ENCODE measurements around the gene EPHB1.

Gene EPHB1

DNA sequence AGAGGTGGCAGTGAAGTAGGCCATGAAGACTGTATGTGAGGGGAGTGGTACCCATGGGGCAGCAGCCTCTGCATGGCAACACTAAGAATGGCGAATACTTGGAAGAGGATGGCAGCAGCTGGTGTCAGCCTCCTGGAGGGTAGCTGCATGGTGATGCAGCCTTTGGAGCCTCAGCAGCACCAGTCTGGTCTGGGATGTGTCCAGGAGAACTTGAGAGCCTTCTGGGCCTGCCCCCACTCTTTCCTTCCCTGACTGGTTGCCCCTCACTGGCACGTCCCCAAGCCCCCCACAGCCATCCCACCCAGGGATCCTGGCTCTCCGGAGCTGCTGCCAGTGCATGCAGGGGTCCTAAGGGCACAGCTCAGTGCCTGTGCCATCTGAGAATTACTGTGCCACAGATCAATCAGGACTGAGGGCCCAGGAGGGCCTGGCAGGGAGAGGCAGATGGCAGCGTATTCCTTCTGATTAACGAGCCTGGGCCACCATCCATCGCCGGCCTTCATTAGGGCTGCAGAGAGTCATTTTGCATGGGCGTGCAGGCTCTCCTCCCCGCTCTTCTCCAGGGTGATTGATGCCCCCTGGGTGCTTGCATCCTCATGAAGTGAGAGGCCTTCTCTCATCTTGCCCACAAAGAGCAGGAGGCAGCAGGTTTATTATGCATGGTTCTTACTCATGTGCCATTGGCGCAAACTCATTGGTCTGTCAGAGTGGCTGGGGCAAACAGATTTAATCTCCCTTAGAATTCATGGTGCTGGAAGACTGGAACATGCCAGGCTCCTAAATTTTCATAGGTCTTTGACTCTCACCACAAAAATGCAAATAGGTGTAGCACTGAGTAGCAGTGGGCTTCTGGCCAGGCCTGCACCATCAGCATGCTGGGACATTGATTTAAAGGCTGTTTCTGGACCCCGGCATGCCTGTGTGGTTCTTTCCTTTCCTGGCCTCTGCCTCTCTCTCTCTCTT, 116.8 kb downstream of the EPHB1 start:
- no peak for DNase-seq (ENCODE audit: low read depth, low spot score)

DNA sequence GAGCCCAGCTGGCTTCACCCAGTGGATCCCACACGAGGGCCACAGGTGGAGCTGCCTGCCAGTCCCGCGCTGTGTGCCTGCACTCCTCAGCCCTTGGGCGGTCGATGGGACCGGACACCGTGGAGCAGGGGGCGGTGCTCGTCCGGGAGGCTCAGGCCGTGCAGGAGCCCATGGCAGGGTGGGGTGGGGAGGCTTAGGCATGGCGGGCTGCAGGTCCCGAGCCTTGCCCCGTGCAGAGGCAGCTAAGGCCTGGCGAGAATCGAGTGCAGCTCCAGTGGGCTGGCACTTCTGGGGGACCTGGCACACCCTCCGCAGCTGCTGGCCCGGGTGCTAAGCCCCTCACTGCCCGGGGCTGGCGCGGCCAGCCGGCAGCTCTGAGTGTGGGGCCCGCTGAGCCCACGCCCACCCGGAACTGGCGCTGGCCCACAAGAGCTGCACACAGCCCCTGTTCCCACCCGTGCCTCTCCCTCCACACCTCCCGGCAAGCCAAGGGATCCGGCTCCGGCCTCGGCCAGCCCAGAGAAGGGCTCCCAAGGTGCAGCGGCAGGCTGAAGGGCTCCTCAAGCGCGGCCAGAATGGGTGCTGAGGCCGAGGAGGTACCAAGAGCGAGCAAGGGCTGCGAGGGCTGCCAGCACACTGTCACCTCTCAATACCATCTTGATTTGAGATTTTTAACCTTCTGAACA, 121.4 kb downstream of the EPHB1 start:
- DNase-seq (ENCODE audit: low read depth, low spot score) = no peak

DNA sequence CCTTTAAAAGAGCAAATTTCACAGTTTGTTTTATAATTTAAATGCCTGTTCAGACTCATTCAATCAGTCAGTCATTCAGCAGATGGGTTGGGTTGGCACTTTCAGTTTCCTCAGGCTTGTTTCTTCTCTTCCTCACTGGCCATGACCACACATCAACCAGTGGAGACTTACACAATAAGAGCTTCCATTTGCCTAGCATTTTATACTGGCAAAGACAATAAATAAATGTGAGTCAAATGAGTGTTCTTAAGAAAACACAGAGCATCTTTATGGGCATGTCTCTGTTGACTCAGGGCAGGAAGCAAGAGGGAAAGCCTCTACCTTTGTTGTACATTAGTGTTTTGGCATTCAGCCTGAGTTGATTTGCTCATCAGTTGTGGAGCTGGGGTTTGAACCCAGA, 122.6 kb downstream of the EPHB1 start:
- DNase-seq (ENCODE audit: low read depth, low spot score) = no peak

DNA sequence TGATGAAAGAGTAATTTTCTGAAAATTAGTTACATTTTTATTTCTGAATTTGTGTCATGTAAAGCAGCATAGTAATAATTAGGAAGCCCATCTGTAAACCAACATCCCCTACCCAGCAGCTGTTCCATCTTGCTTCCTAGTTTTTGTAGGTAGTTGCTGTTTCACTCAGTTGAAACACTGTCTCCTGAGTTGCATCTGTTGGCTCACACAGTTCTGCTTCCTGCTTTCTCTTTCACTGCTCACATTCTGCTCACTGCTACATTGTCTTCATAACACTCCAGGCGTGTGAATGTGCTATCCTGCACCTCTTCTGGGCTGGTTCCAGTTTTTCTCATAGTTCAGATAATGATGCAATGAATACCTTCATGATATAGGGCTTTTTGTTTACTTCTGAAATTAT, 123.4 kb downstream of the EPHB1 start:
- DNase-seq (ENCODE audit: low read depth, low spot score) = no peak

DNA sequence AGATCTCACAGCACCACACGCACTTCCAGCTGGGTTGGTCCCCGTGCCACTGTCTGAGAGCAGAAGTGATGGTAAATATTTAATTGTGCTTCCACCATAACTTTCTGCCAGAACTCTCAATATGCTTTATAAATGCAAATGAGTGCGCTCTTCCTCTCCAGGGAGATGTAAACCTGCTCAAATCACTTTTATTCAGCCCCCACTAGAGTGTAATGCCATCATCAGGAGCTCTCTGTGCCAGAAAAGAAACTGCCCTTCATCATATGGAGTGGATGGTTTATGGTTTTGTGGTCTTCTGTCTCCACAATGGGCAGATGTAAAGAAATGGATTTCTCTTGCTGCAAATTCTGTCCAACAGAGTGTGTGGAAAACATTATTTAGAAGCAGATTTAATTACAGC, 127.0 kb downstream of the EPHB1 start:
- no peak for DNase-seq (ENCODE audit: low read depth, low spot score)

DNA sequence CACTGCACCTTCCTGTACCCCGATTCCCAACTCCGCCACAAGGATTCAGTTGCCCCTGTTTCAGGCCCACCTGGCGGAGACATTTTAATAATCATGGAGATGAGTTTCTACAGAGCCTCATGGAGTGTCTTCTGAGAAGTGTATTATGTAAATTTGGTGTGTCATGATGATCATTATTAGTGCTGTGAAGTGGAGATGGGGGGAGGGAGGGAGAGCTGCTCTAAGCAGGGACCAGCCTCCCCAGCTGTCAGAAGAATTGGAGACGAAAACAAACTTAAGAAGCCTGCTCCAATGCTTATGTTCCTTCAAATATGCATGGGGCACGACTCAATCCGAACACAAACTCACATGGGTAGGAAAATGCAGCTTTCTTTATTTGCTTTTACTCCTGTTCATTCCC, 127.8 kb downstream of the EPHB1 start:
- DNase-seq (ENCODE audit: low read depth, low spot score) = no peak

DNA sequence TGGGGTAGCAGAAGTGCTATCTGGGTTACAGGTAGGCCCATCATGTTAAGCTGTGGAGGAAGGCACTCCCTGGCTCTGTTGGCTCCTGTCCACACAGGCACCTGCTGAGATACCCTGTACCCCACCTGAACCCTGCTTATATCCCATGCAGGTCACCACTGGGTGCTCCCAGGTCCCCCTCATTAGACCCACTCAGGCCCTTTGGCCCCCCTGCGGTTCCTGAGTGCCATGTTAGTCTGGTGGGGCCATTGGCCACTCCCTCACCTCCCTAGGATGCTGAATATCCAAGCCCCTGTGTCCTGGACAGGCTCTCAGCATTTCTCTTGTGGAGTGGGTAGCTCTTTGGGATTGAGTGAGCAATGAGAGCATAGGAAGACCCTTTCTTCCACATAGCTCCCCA, 128.2 kb downstream of the EPHB1 start:
- no peak for DNase-seq (ENCODE audit: low read depth, low spot score)

DNA sequence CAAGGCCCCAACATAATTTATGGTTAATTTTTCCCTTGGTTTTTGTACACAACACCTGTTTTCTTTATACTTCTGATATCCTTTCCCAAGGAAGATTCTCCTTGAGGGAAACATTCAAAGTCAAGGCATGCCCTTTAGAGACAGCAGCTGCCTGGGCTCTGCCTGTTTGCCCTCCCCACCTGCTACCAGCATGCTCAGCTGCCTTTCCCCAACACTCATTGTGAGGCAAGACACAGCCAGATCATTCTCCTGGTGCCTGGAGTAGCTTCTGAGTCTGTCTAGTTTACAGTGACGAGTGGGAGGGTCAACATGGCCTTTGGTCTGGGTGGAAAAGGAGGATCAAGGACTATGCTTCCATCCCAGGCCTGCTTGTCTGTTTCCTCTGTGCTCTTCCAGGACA, 132.5 kb downstream of the EPHB1 start:
- no peak for DNase-seq (ENCODE audit: low read depth, low spot score)

DNA sequence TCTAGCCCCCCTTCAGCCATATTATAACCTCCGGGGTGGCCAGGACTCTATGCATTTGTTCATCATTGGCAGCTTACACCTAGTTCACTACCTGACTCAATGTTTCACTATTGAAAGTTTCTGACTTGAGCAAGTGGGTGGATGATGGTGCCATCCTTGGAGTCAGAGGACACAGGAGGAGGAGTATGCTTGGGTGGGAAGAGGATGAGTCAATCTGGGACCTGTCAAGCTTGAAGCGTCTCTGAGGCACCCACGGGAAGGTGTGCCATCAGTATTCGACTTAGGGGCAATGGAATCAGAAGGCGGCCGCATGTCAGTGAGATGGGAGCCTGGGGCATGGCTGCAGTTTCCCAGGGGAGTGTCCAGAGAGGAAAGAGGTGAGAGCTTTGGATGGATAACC, 133.3 kb downstream of the EPHB1 start:
- DNase-seq (ENCODE audit: low read depth, low spot score) = no peak

DNA sequence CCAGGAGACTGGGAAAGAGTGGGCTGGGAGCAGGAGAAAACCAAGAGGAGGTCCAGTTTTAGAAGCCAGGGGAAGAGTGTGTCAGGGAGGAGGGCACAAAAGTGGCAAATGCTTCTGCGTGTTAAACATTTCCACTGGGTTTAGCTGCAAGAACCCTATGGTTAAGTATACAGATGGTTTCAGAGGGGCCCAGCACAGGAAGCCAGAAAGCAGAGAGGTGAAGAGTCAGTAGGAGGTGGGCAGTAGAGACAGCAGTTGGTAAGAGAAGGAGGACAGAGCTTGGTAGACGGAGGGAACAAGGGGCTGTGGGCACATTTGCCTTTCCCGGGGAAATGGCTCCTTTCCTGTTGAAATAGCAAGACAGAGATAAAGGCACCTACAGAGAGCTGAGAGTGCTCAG, 133.8 kb downstream of the EPHB1 start:
- no peak for DNase-seq (ENCODE audit: low read depth, low spot score)

DNA sequence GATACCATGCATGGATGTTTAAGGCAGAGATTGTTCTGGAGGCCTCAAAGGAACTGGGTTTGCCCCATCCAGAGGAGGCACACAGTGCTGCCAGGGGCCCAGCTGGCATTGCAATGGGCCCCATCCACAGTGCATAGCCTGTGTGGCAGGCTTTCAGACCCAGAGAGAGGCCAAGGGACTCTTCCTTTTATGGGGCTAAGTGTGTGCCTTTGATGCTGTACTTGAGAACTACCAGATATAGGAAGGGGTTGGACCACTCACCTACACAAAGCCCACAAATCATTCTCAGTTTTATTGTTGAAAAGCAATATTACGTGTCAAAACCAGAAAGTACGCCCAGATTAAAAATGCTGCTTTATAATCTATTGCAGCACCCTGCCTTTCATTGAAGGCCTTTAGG, 134.9 kb downstream of the EPHB1 start:
- no peak for DNase-seq (ENCODE audit: low read depth, low spot score)

DNA sequence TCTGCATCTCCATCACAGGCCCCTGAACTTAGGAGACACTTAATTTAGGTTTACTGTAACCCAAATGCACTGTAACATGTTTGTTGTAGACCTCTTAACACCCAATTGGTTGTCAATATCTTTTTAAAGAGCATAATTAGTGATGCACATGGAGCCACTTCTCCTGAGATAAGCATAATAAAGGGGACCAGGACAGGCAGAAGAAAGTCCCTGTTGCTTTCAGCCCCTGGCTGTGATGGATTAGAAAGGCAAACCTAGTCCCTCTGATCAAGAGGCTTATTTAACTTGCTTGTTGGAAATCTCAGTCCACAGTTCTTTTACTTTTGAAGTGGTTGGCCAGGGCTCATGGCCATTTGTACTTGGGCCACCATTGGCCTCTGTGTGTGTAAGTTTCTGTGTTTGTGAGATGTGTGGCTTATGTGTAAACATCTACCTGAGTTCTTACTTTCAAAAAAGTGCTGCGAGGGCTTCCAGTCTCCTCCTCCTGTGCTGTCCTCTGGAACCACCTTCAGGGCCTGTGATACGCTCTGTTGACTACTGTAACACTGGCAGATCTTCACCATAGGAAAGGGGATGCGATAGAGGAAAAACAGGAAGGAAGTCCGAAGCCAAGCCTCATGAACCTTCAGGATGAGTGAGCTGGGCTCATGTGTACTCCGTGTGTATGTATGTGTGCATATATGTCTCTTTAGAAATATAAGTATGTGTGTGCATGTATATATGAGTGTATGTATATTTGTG, 136.2 kb downstream of the EPHB1 start:
- DNase-seq (ENCODE audit: low read depth, low spot score) = no peak

DNA sequence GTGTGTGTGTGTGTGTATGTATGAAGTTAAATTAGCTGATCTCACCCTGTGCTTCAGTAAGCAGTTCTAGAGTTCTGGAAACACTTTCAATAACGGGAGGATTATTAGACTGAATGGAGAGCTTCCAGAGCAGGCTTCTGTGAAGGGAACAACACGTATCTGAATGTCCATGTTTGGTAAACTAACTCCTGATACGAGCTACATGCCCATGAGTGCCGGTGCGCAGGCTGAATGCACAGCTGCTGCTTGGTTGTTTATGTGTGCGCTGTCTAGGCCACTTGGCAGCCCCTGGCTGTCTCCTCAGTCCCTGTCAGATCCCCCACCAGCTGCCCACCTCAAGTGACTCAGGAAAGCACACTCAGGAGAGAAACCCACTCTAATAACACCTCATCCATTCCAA, 137.0 kb downstream of the EPHB1 start:
- DNase-seq (ENCODE audit: low read depth, low spot score) = no peak

DNA sequence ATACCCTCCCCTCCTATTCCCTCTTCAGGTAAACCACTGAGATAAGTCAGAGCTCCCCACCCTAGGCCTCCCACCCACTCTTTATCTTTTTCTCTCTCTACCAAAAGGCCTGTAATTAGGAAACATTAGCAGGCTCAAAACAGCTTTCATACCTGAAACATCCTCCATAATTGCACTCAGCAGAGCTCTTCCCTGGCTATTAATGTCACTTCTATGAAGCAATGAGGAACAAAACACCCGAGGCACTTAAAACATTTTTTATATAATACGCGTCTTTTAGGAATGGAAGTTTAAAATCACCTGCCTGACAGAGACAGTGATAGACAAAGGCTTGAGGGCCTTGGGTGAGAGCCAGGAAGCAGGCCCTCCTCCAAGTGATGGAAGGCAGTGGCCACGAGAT, 138.9 kb downstream of the EPHB1 start:
- DNase-seq (ENCODE audit: low read depth, low spot score) = no peak

DNA sequence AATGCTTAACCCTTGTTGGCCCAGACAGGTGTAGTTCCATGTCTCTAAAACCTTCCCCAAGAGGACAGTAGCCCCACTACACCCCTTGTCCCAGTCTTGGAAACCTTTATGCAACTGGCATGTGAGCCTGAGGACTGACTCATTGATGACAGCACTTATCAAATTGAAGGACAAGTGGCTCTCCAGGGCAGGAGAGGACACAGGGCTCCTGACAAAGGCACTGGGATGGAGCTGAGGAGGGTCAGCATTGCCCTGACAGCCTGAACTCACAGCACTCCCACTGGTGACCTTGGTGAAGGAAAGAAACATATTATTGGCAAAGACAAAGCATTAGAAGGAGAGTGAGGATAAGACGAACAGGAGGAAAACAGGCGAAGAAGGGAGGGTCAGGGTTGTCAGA, 139.9 kb downstream of the EPHB1 start:
- no peak for DNase-seq (ENCODE audit: low read depth, low spot score)

DNA sequence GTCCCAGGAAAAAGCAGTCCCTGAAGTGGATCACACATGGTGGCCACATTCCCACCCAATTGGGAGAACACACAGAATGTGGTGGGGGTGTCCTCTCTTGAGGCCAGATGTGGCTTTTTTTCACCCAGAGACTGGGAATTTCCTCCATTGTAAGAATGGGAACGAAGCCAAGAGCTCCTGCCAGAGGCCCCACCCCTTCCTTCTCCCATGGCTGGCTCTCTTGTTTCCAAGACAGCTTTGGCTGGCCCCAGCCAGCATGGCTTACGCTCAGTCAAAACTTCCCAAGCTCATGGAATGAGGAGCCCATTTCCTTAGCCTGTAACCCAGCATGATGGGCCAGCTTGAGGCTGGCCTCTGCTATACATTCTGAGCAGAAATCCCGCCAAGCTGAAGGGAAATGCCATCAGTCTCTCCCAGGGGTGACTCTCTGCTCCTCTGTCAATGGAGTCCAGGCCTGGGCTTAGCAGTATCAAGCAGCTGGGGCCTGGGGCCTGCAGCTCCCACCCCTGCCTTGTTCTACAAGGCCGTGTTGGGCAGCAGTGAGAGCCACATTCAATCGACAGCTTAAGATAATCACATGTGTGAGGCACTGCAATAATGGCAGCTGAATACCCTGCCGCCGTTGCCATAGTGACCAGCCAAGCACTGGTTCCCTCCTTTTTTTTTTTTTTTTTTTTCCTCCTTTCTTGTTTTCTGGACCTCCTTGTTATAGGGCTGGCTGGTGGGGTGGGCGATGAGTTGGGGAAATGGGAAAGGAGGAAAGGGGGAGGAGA, 142.4 kb downstream of the EPHB1 start:
- DNase-seq (ENCODE audit: low read depth, low spot score) = no peak

DNA sequence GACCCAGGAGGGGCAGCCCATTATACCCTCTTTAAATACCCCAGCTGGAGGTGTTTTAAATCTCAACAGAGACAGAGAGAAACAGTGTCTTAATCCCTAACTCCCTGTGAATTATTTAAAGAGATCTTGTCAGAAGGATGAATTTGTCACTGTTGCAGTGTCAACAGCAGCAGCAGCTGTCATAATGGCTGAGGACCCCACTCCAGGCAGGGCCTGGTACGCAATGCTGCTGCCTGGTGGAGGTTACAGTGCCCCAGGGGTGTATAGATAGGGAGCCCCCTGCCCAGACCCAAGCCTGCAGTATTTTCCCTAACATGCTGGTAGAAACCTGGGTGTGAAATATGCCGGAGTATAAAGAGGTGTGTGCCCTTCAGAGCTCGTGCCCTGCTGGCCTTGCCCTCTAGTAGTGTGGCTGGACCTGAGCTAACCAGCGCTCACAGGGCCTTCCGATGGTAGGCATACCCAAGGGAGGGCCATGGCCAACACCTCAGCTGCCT, 143.0 kb downstream of the EPHB1 start:
- DNase-seq (ENCODE audit: low read depth, low spot score) = no peak

DNA sequence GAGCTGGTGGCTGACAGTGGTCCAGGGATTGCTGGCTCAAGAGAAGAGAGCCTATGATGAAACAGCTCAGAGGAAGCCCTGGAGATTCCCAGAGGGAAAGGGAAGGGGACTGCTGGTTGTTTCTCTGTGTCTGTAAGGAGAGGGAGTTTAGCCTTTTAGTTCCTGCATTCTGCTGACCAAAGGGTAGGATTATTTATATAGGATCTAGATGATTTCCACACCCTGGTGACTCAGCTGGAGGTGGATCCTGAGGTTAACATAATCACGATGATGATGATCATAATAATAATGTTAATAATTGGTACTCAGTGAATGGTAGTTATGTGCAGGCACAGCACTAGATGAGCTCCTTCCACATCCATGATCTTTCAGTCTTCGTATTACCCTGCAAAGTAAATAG, 144.9 kb downstream of the EPHB1 start:
- no peak for DNase-seq (ENCODE audit: low read depth, low spot score)

DNA sequence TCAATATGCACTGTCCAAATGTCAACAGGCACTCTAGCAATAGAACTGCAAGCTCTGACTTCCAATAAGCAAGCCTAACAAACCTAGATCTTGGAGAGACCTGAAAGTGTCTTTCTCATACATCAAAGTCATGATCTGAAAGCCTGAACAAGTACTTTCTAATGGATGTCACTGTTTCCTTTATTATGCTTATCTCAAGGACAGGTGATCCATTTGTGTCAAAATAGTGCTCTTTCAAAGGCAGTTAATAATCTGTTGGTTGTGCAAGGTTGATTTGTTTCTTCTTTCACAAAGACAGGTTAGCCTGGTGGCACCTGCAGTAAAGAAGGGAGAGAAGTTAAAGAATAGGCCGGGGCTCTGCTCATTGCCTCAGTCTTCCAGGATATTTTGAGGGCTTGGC, 146.8 kb downstream of the EPHB1 start:
- no peak for DNase-seq (ENCODE audit: low read depth, low spot score)

DNA sequence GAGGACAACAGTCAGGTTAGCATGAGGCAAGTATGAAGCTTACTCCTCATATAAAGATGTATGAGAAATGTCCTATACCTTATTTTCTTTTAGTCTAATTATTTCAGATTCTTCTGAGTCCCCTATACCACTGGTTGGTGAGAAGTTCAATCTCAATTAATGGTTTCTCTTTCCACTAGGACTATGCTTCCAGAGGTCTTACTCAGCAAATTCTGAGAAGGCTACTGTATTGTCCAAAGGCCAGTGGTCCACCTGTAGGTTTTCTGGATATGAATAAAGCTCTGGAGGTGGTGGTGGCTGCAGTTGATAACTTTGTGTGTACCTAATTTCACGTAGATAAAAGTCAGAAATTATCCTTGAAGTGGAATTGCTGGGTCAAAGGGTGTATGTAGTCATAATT, 149.4 kb downstream of the EPHB1 start:
- DNase-seq (ENCODE audit: low read depth, low spot score) = no peak

DNA sequence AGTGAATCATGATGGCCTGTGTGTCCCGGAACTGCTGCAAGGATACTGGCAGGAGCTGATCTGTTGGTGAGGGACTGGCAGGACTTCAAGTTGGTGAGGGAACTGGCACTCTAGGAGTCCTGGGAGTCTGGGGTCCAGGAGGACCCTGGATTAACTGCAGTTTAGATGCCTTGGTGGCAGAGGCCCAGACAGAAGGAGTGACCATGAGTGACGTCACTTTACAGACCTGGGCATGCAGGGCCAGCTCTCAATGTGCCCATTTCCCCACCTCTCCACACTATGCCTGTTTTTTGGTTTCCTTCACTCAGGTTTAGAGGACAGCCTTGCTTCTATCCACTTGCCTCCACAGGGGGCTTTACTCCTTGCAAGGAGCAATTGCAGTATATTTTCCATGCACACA, 154.1 kb downstream of the EPHB1 start:
- no peak for DNase-seq (ENCODE audit: low read depth, low spot score)

DNA sequence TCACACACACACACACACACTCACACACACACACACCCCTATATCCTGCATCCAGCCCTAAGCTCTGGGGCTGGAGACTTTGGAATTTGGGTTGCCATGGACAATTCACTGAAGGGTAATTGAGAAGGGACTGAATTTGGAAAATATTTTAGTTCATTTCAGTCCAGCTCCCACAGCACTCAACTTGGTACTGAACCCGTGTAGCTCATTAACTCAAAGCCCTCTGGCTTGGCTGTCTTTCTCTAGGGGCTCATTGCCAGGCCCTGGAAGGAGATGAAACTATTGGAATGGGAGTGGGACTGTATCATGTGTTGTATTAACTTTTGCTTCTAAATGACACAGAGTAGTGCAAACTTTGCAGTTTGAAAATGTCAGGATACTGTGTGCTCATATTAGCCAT, 157.3 kb downstream of the EPHB1 start:
- no peak for DNase-seq (ENCODE audit: low read depth, low spot score)
